ENCODE data around the gene FBXL17.

- no peak for TF ChIP-seq SALL2 (CRISPR knock-in tag; IDR thresholded peaks at IDR 0.05)
- no peak for TF ChIP-seq ZNF512 (CRISPR knock-in tag; IDR thresholded peaks at IDR 0.05)
- no peak for TF ChIP-seq FOSL1 (CRISPR knock-in tag; IDR thresholded peaks at IDR 0.05; ENCODE audit: borderline replicate concordance)
- no peak for TF ChIP-seq SRF (IDR thresholded peaks at IDR 0.05; ENCODE audit: low read depth, low read length)
Observed at GRCh38 chr5:108078345-108078744, 303.6 kb downstream of the FBXL17 start.
